Thoracic aorta (tissue), 2 donors: Measurements from ENCODE around the gene FOS. TPM values are rescaled to one million over a fixed set of nuclear protein-coding genes. Genes with fewer than 3 reads are reported as not detected.
"Not testable (repeated sequence)": the region's sequence is repeated elsewhere in the genome, so short reads cannot be mapped to it uniquely, and the experiment has no call there.

ENCODE experiments used
- ATAC-seq: fragments of 150-250 bp; one replicate; pipeline ENCODE4 v1.8.0; 2017; ENCODE audit warnings: low read depth; ENCODE audit not compliant: insufficient number of reproducible peaks, low FRiP score
- DNase-seq: peaks from one replicate; pipeline ENCODE4 v3.0.0-alpha.2; 2020; ENCODE audit warnings: low spot score
- H3K27ac ChIP-seq, 2 donors: fragments of 200-600 bp; sonication (generic); 1 replicate in 1 of 2; 2 replicates in 1 of 2; pipeline ENCODE4 v1.5.1; 2016; ENCODE audit warnings: mild to moderate bottlenecking in 2 of 2, moderate library complexity in 2 of 2
- H3K27me3 ChIP-seq: fragments of 200-600 bp; sonication (generic); replicated peaks from 2 replicates; pipeline ENCODE4 v1.6.0; 2016; ENCODE audit warnings: mild to moderate bottlenecking; ENCODE audit not compliant: insufficient read depth
- H3K36me3 ChIP-seq: fragments of 200-600 bp; sonication (generic); one replicate; pipeline ENCODE4 v1.5.1; 2016
- H3K4me1 ChIP-seq, 2 donors: fragments of 200-600 bp; sonication (generic); 1 replicate in 1 of 2; 2 replicates in 1 of 2; pipeline versions ENCODE4 v1.5.1 to v1.6.0; 2016; ENCODE audit warnings: low read depth in 2 of 2, mild to moderate bottlenecking in 1 of 2; ENCODE audit not compliant: control insufficient read depth in 1 of 2
- H3K4me3 ChIP-seq: fragments of 200-600 bp; sonication (generic); 2 replicates; pipeline ENCODE4 v1.5.1; 2016; ENCODE audit warnings: mild to moderate bottlenecking
- H3K9me3 ChIP-seq: fragments of 200-600 bp; sonication (generic); 2 replicates; pipeline ENCODE4 v1.5.1; 2016
- CTCF ChIP-seq: fragments of 200-600 bp; sonication (generic); IDR thresholded peaks from one replicate; pipeline ENCODE4 v1.5.1; 2019; ENCODE audit warnings: antibody characterized with exemption
- total RNA-seq, 2 donors: library from RNA; depleted of rRNA; stranded (reverse); fragments of >200 nt; gene quantifications; one replicate each; pipeline versions ENCODE4 v1.1.0 to v1.2.3, GENCODE V29; 2016

The FOS gene
- total RNA-seq, 2 donors from 2014 or later = 358 to 3,038 TPM

- Histone ChIP-seq H3K4me3 (no peak overlapping the region), H3K27ac (no peak overlapping the region), H3K27me3 (no peaks in the 10 kb centered on the region), H3K9me3 (no peaks in the 10 kb centered on the region), H3K4me1 (peaks cover 16 to 29% of the 10 kb centered on the region in 2 donors), H3K36me3 (no peaks in the 10 kb centered on the region)
- TF ChIP-seq CTCF = no peak
- ATAC-seq (no peak), DNase-seq (no peak)
These were observed 46.0 kb upstream of the FOS start for GRCh38 chr14:75232597-75232996.

- Histone ChIP-seq H3K9me3 (no peaks in the 10 kb centered on the region), H3K36me3 (no peaks in the 10 kb centered on the region), H3K4me3 (no peak overlapping the region), H3K4me1 (peaks cover 32 to 47% of the 10 kb centered on the region in 2 donors), H3K27me3 (no peaks in the 10 kb centered on the region), H3K27ac (peak overlapping the region; percentile 56 to 79)
- TF ChIP-seq CTCF = no peak
- ATAC-seq = no peak
- DNase-seq = no peak
These were observed 44.2 kb upstream of the FOS start for GRCh38 chr14:75234173-75235115.

- not testable (repeated sequence) for H3K36me3 ChIP-seq, DNase-seq, H3K27me3 ChIP-seq, ATAC-seq, H3K9me3 ChIP-seq, H3K4me3 ChIP-seq
- Histone ChIP-seq H3K27ac (peak overlapping the region in 1 of 2 donors; percentile 79), H3K4me1 (peaks cover 31 to 55% of the 10 kb centered on the region in 2 donors)
These were observed 43.4 kb upstream of the FOS start for GRCh38 chr14:75235198-75235597.

- no peak for DNase-seq
- Histone ChIP-seq H3K36me3 (no peaks in the 10 kb centered on the region), H3K27ac (peak overlapping the region; percentile 91 to 92), H3K4me3 (no peak overlapping the region), H3K27me3 (no peaks in the 10 kb centered on the region), H3K4me1 (peaks cover 27 to 56% of the 10 kb centered on the region in 2 donors), H3K9me3 (no peaks in the 10 kb centered on the region)
- ATAC-seq = no peak
- TF ChIP-seq CTCF = no peak
These were observed 42.2 kb upstream of the FOS start for GRCh38 chr14:75236467-75236866.

- no peaks in the 10 kb centered on the region for H3K27me3 ChIP-seq
- no peak for ATAC-seq
- H3K27ac ChIP-seq = peak overlapping the region; percentile 91 to 92
- no peaks in the 10 kb centered on the region for H3K9me3 ChIP-seq
- peaks cover 27 to 56% of the 10 kb centered on the region in 2 donors for H3K4me1 ChIP-seq
- TF ChIP-seq CTCF = no peak
- H3K36me3 ChIP-seq = no peaks in the 10 kb centered on the region
- no peak for DNase-seq
- peak overlapping the region; percentile 43 for H3K4me3 ChIP-seq
These were observed 41.7 kb upstream of the FOS start for GRCh38 chr14:75236901-75237419.
